Measurements from ENCODE around the gene NRXN2.
A peak's percentile ranks its signal among the peaks of the same experiment; 100 is the strongest.

NRXN2 gene

DNA sequence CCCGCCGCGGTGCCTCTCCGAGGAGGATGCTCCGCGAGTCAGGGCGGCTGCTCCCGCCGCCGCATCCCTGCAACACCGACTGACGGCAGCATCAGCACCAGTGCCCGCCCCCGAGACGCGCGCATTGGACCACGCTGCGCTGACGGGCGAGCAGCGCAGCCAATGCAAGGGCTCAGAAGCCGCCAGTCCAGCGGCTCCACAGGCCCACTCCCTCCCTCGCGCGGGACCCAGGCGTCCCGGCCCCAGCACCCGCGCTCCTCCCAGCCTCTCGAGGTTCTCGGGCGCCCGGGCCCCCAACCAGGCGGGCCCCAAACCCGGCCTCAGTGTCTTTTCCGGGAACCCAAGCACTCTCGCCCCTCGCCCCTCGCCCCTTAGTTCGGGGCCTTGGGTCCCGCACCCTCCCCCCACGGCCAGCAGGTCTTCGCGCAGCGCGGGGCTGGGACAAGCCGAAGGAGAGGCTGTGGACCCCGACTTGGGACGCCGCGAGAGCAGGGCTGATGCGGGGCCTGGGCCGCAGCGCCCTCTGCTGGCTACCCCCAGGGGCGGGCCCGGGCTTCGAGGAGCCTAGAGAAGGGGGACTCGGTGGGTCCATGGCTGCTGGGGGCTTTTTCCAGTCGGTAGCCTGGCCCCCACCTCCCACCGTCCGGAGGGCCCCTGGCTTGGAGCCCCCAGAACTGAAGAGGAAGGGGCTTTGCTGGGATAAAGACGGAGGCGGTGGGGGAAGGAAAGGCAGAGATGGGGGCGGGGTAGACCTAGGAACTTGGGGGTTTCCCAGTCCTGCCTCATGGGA is at the start of gene NRXN2:
NRXN2 (minus strand) TSS at position 81 of the 790 bp plus-strand sequence. CDS start 9,498 bp downstream, outside the sequence.
- H3K36me3 Mint-ChIP-seq: peaks cover 0 to 4% of the 10 kb centered on the region in 2 donors
- peak; percentile 90 to 92 for ATAC-seq (replicated peaks)
- DNase-seq: peak; percentile 86
- peaks cover 21 to 38% of the 10 kb centered on the region in 2 donors for H3K4me1 Mint-ChIP-seq
- peak within 1 kb of the TSS; percentile 91 for H3K27ac Mint-ChIP-seq
- no peaks in the 10 kb centered on the region for H3K9me3 Mint-ChIP-seq
- H3K4me3 Mint-ChIP-seq: peak within 1 kb of the TSS; percentile 85 to 87
- H3K27me3 Mint-ChIP-seq: peaks cover 29 to 31% of the 10 kb centered on the region in 2 donors

DNA sequence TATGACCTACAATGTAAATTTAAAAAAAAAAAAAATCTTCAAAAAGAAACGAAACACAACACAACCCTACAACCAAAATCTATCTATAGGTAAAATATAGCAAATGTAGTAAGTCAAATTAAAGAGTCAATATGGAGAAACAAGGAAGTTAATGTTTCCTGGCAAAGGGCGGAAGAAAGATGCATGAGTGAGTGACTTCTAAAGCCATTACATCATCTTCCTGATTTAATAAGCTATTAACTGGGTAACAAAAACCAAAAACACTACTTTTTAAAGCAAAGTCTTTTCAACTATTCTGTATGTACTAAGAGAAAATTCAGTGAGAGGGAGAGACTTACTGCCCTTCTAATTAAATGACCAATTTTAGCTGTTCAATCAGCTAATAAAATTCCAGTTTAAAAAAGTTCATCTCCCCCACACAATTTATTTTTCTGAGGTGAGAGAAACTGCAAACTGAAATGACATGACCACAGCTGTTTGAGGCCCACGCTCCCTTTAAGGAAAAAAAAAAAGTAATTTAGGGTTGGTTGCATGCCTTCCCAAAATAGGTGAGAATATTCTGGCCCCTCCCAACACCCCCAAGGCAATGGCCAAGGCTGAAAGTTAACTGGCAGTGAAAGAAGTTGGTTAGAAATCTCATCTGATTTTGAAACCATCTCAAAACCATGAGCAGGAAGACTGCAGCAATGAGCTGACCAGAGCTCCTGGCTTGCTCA is 49.5 kb upstream of the NRXN2 start:
- Mint-ChIP-seq H3K4me1 (peaks cover 47 to 92% of the 10 kb centered on the region in 2 donors), H3K4me3 (peak overlapping the region; percentile 64 to 77), H3K36me3 (peaks cover 72 to 93% of the 10 kb centered on the region in 2 donors), H3K27ac (peak overlapping the region; percentile 87), H3K27me3 (no peaks in the 10 kb centered on the region), H3K9me3 (no peaks in the 10 kb centered on the region)
- DNase-seq (no peak), ATAC-seq (replicated peaks) (peak; percentile 36 to 38)

DNA sequence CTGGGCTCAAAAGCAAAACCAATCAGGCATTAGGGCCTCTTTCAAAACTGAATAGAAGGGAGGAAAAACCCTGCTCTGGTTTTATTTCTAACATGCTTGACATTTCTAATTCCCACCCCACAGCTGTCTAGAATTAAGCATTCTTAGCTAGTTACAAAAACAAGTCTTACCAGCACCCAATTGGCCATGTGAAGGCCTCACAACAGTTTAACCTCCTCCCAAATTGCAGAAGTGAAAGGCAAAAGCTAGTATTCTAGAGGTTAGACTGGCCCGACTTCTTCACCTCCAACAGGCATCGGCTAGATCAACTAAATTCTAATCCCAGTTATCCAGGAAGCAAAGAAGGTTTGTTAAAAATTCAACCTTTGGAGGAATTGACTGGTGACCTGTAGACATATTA is 48.9 kb upstream of the NRXN2 start:
- Mint-ChIP-seq H3K36me3 (peaks cover 72 to 93% of the 10 kb centered on the region in 2 donors), H3K4me1 (peaks cover 47 to 92% of the 10 kb centered on the region in 2 donors), H3K27ac (peak overlapping the region; percentile 87), H3K4me3 (peak overlapping the region; percentile 64 to 77), H3K9me3 (no peaks in the 10 kb centered on the region), H3K27me3 (no peaks in the 10 kb centered on the region)
- DNase-seq (no peak), ATAC-seq (replicated peaks) (peak; percentile 91 to 97)

DNA sequence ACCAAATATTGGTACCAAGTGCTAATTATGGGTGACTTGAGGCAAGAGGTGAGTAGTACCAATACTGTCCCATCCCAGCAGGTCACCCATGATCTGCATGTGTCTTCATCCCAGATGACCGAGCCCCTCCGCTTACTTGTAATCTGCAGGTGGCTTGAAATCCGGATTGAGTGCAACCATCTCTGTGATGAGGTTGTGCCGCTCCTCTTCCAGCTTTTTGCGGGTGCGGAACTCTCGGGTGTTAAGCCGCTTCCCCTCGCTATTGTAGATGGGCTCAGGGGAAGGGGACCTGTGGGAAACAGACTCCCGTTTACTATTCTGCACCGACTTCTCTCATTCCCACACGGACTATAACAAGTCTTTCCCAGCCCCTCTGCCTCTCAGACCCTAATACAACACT is 47.1 kb upstream of the NRXN2 start:
- no peaks in the 10 kb centered on the region for H3K27me3 Mint-ChIP-seq
- ATAC-seq (replicated peaks) (no peak), DNase-seq (no peak)
- peaks cover 49 to 92% of the 10 kb centered on the region in 2 donors for H3K4me1 Mint-ChIP-seq
- H3K27ac Mint-ChIP-seq: peak overlapping the region; percentile 88
- peak overlapping the region in 1 of 2 donors; percentile 36 for H3K4me3 Mint-ChIP-seq
- H3K36me3 Mint-ChIP-seq: peaks cover 66 to 90% of the 10 kb centered on the region in 2 donors
- no peaks in the 10 kb centered on the region for H3K9me3 Mint-ChIP-seq

DNA sequence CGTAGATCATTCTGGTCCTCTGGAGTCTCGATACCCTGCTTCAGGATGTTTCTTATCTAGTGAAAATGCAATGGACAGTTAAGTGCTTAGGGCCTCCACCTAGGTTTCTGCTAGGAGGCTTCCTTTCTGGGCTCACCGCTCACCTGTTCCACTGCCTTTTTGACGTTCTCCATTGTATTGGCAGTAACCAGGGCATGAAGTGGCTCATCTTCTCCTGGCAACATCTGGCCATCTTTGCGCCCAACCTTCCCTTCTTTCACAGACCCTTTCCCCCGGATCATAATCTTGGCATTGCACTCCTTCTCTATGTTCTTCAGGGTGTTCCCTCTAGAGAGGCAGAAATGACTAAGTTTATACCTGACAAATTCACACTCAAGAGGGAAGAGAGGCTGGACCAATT is 46.3 kb upstream of the NRXN2 start:
- Mint-ChIP-seq H3K36me3 (peaks cover 69 to 92% of the 10 kb centered on the region in 2 donors), H3K27me3 (no peaks in the 10 kb centered on the region), H3K9me3 (no peaks in the 10 kb centered on the region), H3K27ac (peak overlapping the region; percentile 74), H3K4me3 (peak overlapping the region in 1 of 2 donors; percentile 12), H3K4me1 (peaks cover 55 to 93% of the 10 kb centered on the region in 2 donors)
- no peak for ATAC-seq (replicated peaks)
- no peak for DNase-seq

DNA sequence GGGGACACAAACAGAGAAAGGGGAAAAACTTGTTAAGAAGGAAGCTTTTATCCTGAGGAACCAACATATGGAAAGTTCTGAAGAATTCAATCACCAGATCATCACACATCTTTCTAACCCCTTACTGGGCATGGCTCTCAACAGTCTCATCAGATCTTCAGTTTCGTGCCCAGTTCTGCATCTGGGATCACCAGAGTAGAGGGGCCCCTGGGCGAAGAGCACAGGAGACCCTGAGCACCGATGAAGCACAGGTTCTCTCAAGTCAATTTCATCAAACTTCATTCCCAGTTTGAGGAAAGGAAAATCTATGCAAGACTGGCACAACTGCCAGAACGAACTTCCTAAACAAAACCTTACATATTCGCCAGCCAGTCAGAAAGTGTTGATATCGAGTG is 45.3 kb upstream of the NRXN2 start:
- H3K9me3 Mint-ChIP-seq: no peaks in the 10 kb centered on the region
- H3K36me3 Mint-ChIP-seq: peaks cover 67 to 91% of the 10 kb centered on the region in 2 donors
- H3K4me1 Mint-ChIP-seq: peaks cover 58 to 96% of the 10 kb centered on the region in 2 donors
- DNase-seq (no peak), ATAC-seq (replicated peaks) (no peak)
- no peak overlapping the region for H3K4me3 Mint-ChIP-seq
- peak overlapping the region; percentile 82 for H3K27ac Mint-ChIP-seq
- no peaks in the 10 kb centered on the region for H3K27me3 Mint-ChIP-seq

DNA sequence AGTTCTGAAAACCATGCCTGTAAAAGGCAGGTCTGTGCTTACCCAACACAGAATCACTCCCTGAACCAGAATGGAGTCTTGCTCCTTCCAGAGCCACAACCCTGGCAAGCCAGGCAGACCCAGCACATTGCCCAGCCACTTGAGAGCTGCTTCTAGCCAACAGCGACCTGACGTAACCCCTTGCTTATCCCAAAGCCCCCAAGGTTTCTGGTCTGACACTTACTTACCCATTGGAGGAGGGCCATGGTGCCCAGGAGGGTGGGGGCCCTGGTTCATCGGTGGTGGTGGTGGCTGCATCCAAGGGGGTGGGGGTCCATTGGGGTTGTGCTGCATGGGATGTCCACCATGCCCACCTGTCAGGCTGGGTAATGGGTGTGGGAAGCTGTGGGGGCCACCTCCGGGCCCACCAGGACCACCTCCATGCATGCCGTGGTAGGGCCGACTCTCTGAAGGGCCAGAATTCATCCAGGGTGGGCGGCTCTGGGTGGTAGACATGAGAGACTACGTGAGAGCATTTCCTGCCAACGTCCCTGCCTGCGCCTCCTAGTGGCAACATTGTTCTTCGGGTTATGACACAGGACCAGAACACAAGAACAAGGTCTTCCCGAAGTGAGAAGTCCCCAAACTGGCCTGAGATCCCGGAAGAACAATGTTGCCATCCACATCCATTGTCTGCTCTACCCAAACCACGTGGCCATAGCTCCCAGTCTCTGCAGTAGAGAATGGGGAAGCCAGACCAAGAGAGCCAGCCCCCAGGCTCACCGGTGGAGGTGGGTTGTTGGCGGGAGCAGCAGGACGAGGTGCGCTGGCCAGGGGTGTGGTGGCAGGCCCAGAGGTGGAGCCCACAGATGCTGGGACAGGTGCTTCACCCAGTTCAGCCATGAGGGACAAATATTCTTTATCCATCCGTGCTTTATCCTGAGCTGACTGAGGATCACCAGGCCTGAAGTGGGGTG is 44.6 kb upstream of the NRXN2 start:
- ATAC-seq (replicated peaks): peak in 1 of 2 donors; percentile 30
- H3K4me1 Mint-ChIP-seq: peaks cover 62 to 96% of the 10 kb centered on the region in 2 donors
- H3K9me3 Mint-ChIP-seq: no peaks in the 10 kb centered on the region
- H3K27ac Mint-ChIP-seq: peak overlapping the region; percentile 82
- peaks cover 68 to 90% of the 10 kb centered on the region in 2 donors for H3K36me3 Mint-ChIP-seq
- DNase-seq: peak; percentile 47
- peak overlapping the region; percentile 6 to 32 for H3K4me3 Mint-ChIP-seq
- no peaks in the 10 kb centered on the region for H3K27me3 Mint-ChIP-seq

DNA sequence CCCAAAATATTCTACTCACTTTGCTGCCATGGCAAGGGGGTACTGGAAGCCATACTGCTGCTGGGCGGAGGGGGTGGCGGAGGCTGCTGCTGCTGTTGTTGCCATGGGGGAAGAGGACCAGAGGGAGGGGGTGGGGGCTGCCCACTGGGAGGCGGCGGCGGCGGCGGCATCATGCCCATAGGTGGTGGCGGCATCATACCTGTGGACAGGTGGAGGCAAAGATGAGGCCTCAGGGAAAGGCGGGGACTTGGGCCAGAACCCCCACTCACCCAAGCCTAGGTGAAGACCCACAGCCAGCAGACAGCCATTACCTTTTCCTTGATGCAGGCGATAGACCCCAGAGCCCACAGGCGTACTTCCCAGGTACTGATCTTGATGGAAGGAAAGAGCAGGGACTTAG is 43.9 kb upstream of the NRXN2 start:
- ATAC-seq (replicated peaks) (no peak), DNase-seq (no peak)
- Mint-ChIP-seq H3K9me3 (no peaks in the 10 kb centered on the region), H3K27me3 (no peaks in the 10 kb centered on the region), H3K27ac (peak overlapping the region; percentile 37), H3K36me3 (peaks cover 72 to 90% of the 10 kb centered on the region in 2 donors), H3K4me3 (no peak overlapping the region), H3K4me1 (peaks cover 67 to 96% of the 10 kb centered on the region in 2 donors)

DNA sequence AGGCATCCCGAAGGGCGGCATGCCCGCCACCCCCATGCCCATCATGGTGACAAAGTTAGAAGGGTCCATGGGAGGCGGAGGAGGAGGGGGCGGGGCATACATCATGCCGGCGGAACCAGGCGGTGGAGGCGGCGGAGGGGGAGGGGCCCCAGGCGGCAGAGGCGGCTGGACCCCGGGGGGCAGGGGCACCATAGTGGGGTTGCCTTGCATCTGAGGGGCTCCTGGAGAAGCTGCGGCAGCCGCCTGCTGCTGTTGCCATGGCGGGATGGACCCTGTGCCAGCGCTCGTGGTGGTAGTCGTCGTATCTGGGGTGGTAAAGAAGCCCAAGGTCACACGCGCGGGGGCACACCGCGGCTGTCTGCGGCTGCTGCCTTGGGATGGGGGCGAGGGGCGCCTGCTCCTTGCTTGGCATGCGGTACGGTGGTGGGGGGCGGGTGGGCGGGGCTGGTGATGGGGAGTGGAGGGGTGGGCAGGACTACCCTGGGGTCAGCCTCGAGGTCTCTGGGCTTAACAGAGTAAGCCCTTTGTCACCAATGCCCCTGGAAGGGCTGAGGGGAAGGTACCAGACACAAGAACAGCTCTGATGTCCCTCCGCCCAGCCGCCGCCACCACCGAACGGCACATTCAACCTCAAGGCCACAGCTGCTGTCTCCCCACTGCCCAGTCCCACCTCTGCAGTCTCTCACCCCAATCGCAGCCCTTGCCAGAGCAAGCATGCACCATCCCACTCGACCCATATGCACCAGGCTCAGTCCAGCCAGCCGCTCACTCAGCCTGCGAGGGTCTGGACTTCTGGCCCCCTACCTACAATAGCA is 43.1 kb upstream of the NRXN2 start:
- Mint-ChIP-seq H3K27ac (peak overlapping the region; percentile 87), H3K9me3 (no peaks in the 10 kb centered on the region), H3K4me1 (peaks cover 66 to 95% of the 10 kb centered on the region in 2 donors), H3K4me3 (peak overlapping the region; percentile 36 to 67), H3K27me3 (no peaks in the 10 kb centered on the region), H3K36me3 (peaks cover 66 to 83% of the 10 kb centered on the region in 2 donors)
- no peak for ATAC-seq (replicated peaks)
- no peak for DNase-seq

DNA sequence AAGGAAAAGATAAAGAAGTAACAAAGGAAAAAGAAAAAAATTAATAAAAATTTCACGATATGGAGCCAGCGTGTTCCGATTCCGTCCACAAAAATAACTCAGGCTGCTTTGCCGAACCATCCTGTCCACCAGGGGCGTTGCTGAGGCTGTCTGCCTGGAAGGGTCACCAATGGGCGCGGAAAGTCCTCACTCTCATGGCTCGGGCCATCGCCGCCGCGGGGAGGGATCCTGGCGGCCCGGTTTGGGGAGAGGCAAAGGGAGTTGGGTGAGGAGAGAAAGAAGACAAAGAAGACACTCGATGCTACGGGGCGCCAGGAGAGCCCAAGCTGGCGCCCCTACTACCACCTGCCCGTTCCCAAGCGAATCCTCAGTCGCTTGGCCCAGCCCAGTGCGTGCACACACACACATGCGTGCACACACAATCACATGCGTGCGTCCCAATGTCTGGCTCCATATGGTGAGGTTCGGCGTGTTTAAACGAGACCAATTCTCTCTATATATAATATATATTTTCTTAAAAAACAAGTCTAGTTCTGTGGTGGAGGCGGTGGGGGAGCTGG is 42.4 kb upstream of the NRXN2 start:
- ATAC-seq (replicated peaks) (no peak), DNase-seq (no peak)
- Mint-ChIP-seq H3K4me3 (peak overlapping the region; percentile 71 to 72), H3K9me3 (no peaks in the 10 kb centered on the region), H3K27me3 (no peaks in the 10 kb centered on the region), H3K27ac (peak overlapping the region; percentile 90), H3K4me1 (peaks cover 68 to 95% of the 10 kb centered on the region in 2 donors), H3K36me3 (peaks cover 63 to 79% of the 10 kb centered on the region in 2 donors)

DNA sequence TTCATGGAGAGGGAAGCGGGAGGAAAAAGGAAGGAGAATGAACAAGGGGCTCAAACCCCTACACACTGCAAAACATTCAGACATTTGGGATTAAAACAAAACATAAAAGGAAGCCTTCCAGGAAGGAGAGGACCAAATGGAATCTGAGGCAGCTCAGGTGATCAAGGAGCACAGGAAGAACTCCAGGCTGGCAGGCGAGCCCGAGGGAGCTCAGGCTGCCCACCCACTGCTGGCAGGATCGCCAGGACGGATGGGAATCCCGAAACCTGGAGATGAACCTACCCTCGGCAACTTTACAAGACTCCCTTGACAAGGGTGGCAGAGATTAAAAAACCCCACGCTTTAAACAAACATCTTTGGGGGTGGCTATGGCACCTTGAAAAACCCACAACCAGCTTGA is 41.8 kb upstream of the NRXN2 start:
- ATAC-seq (replicated peaks): no peak
- DNase-seq: no peak
- no peaks in the 10 kb centered on the region for H3K27me3 Mint-ChIP-seq
- peaks cover 72 to 99% of the 10 kb centered on the region in 2 donors for H3K4me1 Mint-ChIP-seq
- no peaks in the 10 kb centered on the region for H3K9me3 Mint-ChIP-seq
- H3K27ac Mint-ChIP-seq: peak overlapping the region; percentile 94
- H3K4me3 Mint-ChIP-seq: peak overlapping the region; percentile 71 to 72
- H3K36me3 Mint-ChIP-seq: peaks cover 64 to 81% of the 10 kb centered on the region in 2 donors

DNA sequence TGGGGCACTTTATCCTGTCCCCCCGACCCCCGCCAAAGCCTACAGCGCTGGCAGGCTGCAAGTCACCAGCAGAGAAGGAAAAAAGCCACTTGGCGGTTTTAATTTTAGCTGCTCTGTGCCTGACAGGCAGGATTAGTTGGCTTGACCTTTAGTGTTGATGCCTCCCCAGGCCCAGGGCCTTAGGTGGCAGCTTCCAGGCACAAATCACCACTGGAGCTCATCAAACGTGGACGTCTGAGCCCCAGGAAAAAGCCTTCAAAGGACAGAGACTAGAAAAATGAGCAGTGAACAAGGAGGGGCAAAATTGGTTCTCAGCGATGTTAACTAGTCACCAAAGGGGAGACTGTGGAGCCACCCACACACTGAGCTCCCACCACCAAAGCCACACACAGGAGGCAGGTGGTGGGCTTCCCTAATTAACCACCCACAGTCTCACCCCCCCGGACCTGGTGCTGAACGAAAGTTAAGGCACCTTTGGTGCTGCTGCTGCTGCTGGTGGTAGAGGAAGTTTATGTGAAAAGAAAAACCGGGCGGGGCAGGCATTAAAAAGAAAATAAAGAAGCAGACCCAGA is 41.1 kb upstream of the NRXN2 start:
- Mint-ChIP-seq H3K27me3 (no peaks in the 10 kb centered on the region), H3K27ac (peak overlapping the region; percentile 94), H3K9me3 (no peaks in the 10 kb centered on the region), H3K36me3 (peaks cover 63 to 76% of the 10 kb centered on the region in 2 donors), H3K4me1 (peaks cover 71 to 99% of the 10 kb centered on the region in 2 donors), H3K4me3 (peak overlapping the region; percentile 60 to 64)
- DNase-seq: no peak
- ATAC-seq (replicated peaks): peak; percentile 14 to 66

Measured in stimulated activated naive B cell treated with anti-CD40 and anti-IgM and Interleukin-4, amounts not matched to agents 10 μg/mL and 1 μg/mL and 100 μg/mL, for 72 hours (primary cell).